ENCODE data around the gene TCP1.
"Not testable (repeated sequence)": the region's sequence is repeated elsewhere in the genome, so short reads cannot be mapped to it uniquely, and the experiment has no call there.

Gene TCP1

DNA sequence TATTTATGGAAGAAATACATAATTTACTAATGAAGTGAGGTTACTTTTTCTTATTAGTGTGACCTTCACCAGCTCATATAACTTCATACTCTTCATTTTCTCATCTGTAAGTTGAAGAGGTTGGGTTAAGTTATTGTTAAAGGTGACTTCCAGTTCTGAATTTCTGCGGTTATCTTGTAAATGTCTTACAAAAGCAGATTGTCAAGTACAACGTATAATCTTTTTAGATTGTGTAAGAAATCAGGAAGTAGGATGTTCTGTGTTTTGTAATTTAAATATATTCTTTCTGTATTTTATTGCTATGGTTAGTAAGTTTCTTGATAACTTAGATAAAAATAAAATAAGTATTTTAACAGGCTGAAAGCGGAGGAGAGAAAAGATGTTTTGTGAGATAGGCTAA lies 50.1 kb downstream of the TCP1 start:
- no peak for DNase-seq (ENCODE audit: low read depth)

DNA sequence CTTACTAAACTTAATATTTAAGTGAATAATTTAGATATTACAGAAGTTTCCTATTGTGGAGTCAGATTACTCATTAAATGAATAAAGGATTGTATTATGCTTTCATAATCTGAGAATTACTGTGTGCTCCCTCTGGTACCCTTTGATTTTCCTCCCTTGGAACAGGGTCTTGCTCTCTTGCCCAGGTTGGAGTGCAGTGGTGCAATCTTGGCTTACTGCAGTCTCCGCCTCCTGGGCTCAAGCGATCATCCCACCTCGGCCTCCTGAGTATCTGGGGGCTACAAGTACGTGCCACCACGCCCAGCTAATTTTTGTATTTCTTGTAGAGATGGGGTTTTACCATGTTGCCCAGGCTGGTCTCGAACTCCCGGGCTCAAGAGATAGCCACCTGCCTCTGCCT lies 52.5 kb downstream of the TCP1 start:
- no peak for DNase-seq (ENCODE audit: low read depth)

DNA sequence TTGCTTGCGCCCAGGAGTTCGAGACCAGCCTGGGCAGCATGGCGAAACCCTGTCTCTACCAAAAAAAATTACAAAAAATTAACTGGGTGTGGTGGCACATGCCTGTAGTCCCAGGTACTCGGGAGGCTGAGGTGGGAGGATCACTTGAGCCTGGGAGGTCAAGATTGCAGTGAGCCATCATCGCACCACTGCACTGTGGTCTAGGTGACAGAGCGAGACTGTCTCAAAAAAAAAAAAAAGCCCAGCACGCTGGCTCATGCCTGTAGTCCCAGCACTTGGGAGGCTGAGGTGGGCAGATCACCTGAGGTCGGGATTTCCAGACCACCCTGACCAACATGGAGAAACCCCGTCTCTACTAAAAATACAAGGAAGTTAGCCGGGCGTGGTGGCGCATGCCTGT lies 56.0 kb downstream of the TCP1 start:
- not testable (repeated sequence) for DNase-seq (ENCODE audit: low read depth)

DNA sequence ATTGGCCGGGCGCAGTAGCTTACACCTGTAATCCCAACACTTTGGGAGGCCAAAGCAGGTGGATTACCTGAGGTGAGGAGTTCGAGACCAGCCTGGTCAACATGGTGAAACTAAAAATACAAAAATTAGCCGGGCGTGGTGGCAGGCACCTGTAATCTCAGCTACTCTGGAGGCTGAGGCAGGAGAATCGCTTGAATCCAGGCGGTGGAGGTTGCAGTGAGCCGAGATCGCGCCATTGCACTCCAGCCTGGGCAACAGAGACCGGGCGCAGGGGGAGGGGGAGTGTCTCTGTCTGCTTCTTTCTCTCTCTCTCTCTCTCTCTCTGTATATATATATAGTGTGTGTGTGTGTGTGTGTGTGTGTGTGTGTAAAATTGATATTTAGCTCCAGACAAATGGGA lies 56.9 kb downstream of the TCP1 start:
- not testable (repeated sequence) for DNase-seq (ENCODE audit: low read depth)

DNA sequence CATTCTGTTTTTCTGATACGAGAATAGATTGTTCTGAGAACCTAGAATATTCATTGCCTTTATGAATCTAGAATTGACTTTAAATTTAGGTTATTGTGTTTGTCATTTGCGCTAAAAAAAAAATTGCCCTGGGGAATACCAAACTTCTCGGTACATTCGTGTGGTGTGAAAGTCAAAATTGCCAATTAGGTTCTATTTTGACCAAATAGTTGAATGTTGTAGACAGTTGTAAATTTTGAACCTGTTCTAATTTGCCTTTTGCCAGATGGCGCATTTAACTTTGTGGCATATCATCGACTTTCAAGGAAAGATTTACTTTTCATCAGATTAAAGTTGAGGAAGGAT lies 59.1 kb downstream of the TCP1 start:
- DNase-seq (ENCODE audit: low read depth): no peak

DNA sequence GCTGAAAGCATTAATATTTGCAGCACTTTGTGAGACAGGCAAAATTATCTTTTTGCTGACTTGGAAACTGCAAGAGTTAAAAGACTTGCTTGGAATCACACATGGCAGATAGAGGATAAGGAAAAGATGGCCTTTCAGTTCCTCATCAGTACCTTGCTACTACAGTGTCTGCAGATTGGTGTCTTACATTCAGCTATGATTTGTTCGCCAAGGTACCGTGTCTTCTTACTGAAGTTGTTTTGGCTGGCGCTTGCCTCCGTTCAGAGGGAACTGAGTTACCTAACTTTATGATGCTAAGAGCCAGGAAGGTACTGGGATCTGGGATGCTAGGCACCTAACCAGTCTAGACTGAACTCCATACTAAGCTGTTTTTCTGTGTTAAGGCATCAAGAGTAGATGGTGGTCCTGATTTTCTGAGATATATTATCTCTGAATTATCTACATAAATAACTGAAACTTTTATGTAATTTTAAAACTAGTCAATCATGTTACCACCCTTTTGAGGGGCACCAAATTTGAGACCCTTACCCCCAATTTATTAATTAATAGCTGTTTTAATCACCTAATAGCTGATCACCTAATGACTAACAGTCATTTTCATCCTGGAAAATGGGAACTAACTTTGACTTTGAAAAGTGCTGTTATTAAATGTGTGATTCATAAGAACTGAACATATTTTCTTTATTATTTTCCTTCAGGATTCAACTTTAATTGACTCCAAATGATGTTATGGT lies 59.6 kb downstream of the TCP1 start:
- DNase-seq (ENCODE audit: low read depth): no peak

DNA sequence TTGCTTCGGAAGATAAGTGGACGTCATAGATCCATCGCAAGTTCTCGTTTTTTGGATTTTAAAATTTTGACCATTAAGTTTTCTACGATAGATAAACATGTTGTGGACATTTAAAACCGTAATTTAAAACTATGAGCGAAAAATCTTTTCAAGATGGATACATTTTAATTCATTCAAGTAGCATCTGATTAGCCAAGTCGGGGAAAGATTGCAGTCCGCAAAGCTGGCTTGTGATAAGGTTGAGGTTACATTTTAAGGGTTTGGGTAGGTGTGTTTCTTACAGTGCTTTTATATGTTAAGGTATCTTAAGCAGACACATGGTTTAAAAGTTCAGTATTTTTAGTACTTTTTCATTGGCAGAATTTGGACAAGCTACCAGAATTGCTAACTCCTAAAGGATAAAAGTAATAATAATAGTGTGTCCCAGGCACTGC lies 60.9 kb downstream of the TCP1 start:
- DNase-seq (ENCODE audit: low read depth): no peak
